Regular cardiac myocyte (primary cell): ENCODE data around the gene CYP2A7. TPM values are rescaled to one million over a fixed set of nuclear protein-coding genes. Genes with fewer than 3 reads are reported as not detected.

Experiments
- total RNA-seq: library from RNA; depleted of rRNA; stranded (reverse); fragments of >200 nt; gene quantifications from 2 replicates; pipeline ENCODE4 v1.2.3, GENCODE V29; 2014

CYP2A7 gene
- not detected in 2 replicates for total RNA-seq

GRCh38 chr19:40882062-40882461 lies at the start of gene CYP2A7:
Gene CYP2A7, minus strand, starts transcription at chr19:40882231. Its CDS starts 21 bp downstream, at chr19:40882210.

GRCh38 chr19:40850277-40850676 lies 31.8 kb downstream of the CYP2A7 start, which contains the start of gene CYP2A6:
Gene CYP2A6, minus strand, starts transcription at chr19:40850447. Its CDS starts 21 bp downstream, at chr19:40850426.

Other genes with a start within 250 kb of the CYP2A7 start
- 21.7 and 22.8 TPM in 2 replicates for gene NUMBL, start 191.6 kb downstream of the CYP2A7 start, total RNA-seq
- 30.7 and 31.9 TPM in 2 replicates for gene COQ8B, start 165.3 kb downstream of the CYP2A7 start, total RNA-seq
- gene ITPKC, start 165.1 kb downstream of the CYP2A7 start, total RNA-seq: 10.7 and 12.1 TPM in 2 replicates
- gene ACTMAP, start 131.8 kb downstream of the CYP2A7 start, total RNA-seq: 0.56 and 0.96 TPM in 2 replicates
- gene SNRPA, start 131.0 kb downstream of the CYP2A7 start, total RNA-seq: 17.8 and 27.4 TPM in 2 replicates
- gene MIA, start 106.7 kb downstream of the CYP2A7 start, total RNA-seq: 0.85 TPM in 1 of 2 replicates, not detected in the other
- 6.5 and 9.2 TPM in 2 replicates for gene RAB4B, start 104.0 kb downstream of the CYP2A7 start, total RNA-seq
- gene EGLN2, start 83.0 kb downstream of the CYP2A7 start, total RNA-seq: 63.1 and 84.5 TPM in 2 replicates
- not detected in 2 replicates for gene CYP2A6, start 31.8 kb downstream of the CYP2A7 start, total RNA-seq
- not detected in 2 replicates for gene CYP2B6, start 109.1 kb upstream of the CYP2A7 start, total RNA-seq
- gene CYP2A13, start 206.2 kb upstream of the CYP2A7 start, total RNA-seq: not detected in 2 replicates
- under 0.01 TPM in 1 of 2 replicates, not detected in the other for gene CYP2F1, start 232.2 kb upstream of the CYP2A7 start, total RNA-seq